Fibroblast of skin of right quadriceps (primary cell): ENCODE results near the gene NABP2.

Experiments used
- DNase-seq: peaks from one replicate; pipeline ENCODE4 v3.0.0-alpha.2; 2013

Gene NABP2

GRCh38 chr12:56216461-56216860 is 7.7 kb upstream of the NABP2 start:
- no peak for DNase-seq

DNA sequence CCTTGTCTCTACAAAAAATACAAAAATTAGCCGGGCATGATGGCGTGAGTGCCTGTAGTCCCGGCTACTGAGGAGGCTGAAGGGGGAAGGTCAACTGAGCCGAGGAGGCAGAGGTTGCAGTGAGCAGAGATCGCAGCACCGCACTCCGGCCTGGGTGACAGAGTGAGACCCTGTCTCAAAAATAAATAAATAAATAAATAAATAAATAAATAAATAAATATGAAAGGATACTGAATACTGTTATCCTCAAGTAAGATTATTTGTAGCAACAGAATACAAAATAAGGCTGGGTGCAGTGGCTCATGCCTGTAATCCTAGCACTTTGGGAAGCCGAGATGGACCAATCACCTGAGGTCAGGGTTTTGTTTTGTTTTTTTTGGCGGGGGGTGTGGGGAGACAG is 4.3 kb upstream of the NABP2 start:
- no peak for DNase-seq

DNA sequence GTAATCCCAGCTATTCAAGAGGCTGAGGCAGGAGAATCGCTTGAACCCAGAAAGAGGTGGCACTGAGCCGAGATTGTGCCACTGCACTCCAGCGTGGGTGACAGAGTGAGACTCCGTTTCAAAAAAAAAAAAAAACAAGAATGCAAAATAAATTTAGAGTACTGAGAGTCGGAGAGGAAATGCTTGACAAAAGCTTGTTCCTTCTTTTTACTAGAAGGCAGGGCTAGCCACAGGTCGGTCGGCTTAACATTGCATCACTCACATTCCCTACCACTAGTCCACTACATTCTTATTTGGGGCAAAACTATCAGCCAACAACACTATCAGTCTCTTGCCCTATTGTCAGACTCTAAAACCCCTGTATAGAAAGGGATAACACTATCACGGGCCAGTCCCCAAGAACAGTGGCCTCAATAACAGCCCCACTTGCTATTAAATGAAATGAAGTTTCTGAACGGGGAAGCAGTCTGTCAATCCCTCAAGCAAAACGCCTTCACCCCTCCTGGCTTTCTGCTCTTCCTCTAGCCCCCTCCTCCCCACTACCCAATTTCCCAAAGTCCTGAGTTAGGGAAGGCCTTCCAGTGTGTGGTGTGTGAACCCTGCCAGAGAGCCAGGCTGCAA is 3.4 kb upstream of the NABP2 start:
- peak; percentile 54 for DNase-seq

GRCh38 chr12:56221232-56221756 is 2.8 kb upstream of the NABP2 start:
- DNase-seq = peak; percentile 84

DNA sequence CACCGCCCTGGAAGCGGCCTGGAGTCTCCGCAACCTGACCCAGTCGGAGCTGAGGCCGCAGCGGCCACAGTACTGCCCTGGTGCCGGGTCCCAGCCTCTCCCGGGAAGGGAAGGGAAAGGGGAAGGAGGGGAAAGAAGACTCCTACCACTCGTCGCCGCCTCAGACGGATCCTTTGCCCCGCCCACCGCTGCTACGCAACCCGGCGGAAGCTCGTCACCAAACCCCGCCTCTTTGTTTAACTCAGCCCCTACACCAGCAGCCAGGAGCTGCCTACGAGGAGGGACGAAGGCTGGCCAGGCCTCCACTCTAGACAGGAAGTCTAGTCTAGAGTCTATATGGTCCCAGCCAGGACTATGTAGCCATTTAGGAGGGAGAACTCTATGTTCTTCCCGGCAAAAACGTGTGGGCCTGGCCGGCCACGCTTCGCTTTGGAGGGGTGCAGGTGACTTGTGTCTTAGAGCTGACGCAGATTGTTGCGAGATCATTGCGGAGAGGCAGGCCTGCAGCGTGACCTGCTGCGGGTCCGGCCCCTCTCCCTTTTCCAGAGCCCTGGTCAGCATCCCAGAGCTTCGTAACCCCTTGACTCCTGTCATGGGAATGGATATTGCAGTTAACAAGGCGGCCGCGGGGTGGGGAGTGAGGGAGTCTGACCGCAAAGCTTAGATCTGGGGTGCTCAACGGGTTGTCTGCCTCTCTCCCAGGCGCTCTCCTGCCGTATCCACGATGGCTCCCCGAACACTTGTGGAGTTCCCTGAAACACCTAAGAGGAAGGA is 2.2 kb upstream of the NABP2 start, which contains the start of gene RNF41:
Gene RNF41 (minus strand): TSS at position 166 of the 774 bp plus-strand sequence. CDS start 7,875 bp downstream, outside the sequence.
- peak; percentile 97 for DNase-seq

DNA sequence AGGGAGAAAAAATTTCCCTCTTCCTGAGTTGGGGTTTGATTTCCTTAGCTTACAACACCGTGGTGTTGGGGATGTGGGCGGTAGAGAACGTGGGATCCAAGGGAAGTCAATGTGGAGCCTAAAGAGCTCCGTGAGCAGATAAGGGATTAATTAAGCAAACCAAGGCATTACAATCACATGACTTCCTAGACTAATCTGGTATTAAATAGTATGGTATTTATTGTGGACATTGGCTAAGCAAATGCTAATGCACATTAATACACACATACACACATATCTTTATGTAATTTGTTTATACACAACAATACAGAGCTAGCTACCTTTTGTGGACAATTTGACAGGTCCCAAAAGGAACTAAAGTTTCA is 1.6 kb upstream of the NABP2 start:
- no peak for DNase-seq

DNA sequence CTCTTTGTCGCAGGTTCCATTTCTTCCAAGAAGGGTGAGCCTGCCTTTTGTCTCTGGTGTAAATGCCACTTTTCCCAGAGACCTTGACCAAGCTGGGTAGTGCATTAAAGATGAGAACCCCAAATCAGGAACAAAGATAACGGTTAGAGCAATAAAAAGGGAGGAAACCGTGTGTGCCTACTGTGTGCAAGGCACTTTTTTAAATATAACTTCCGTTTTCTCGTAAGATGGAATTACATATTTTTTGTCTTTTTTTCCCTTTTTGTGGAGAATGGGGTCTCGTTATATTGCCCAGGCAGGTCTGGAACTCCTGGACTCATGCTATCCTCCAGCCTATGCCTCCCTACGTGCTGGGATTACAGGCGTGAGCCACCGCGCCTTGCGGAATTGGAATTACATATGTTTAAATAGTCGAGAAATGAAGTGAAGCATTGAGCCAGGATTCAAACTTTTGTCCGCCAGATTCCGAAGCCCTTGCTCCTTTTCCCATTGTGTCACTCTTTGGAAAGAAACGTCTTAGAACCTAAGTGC is 506 bp upstream of the NABP2 start:
- DNase-seq = no peak

DNA sequence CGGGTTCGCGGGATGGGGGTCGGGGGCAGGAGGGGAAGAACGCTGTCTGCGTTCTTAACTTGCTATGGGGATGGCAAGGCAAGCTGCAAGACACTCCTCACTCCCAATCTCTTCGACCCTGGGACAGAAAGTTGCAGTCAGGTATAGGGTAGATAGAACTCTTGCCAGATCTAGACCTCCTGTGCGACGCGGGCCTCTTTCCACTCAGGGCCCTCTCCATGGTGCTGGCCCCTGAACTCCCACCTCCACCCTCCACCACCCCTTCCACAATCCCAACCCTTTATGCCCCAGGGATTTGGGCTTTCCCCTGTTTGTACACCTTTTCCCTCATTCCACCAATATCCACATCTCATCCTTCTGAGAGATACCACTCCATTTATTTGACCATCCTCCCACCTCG is 812 bp downstream of the NABP2 start:
- DNase-seq = no peak

DNA sequence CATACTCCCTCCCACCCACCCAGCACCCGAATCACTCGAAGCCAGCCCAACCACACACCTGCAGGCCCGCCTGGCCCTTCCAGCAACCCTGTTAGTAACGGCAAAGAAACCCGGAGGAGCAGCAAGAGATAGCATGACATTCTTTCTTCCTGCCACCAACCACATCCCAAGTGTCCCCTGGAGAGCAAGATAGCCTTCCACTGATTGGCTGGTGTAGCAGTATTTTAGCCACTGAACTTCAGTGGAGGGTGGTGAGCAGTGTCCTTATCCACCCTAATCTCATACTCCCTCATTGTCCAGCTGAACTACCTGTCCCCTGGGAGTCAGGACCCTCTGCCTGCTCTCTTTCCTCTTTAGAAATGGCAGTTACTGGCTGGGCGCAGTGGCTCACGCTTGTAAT is 4.9 kb downstream of the NABP2 start:
- DNase-seq = no peak

DNA sequence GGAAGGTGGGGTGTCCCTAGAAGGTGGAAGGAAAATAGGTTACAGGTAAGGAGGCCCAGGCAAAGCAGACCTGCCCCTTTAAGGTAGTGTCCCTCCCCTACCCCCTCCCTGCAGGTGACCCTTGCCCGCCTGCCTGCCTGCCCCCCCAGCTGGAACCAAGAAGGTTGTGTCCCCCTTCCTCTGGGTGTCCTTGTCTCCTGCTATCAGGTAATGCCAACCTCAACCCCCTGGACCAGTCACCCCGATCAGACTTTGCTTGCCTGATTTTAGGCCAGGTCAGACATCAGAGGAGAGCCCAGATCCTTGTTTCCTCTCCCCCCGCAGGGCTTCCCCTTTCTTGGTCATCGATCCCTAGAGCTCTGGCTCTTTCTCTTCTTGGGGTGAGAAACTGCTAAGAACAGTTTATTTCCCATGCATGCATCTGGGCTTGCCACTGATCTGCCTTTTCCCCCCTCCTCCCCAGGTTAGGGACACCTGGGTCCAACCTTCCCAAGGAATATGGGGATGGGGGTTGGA is 5.8 kb downstream of the NABP2 start, which contains the start of gene SLC39A5:
Gene SLC39A5 (plus strand): TSS at position 136 of the 516 bp plus-strand sequence. CDS start 1,224 bp downstream, outside the sequence.
- no peak for DNase-seq

GRCh38 chr12:56230432-56231183 is 6.5 kb downstream of the NABP2 start:
- no peak for DNase-seq

DNA sequence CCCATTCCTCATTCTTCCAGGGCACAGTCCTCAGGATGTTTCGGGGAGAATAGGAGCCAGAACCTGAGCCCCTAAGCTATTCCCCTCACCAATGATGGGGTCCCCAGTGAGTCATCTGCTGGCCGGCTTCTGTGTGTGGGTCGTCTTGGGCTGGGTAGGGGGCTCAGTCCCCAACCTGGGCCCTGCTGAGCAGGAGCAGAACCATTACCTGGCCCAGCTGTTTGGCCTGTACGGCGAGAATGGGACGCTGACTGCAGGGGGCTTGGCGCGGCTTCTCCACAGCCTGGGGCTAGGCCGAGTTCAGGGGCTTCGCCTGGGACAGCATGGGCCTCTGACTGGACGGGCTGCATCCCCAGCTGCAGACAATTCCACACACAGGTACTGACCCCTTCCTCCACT is 7.0 kb downstream of the NABP2 start:
- DNase-seq = no peak

- DNase-seq = no peak
Measured at GRCh38 chr12:56234746-56235436, 10.7 kb downstream of the NABP2 start.

- DNase-seq = no peak
Measured at GRCh38 chr12:56236091-56236490, 11.9 kb downstream of the NABP2 start.

DNA sequence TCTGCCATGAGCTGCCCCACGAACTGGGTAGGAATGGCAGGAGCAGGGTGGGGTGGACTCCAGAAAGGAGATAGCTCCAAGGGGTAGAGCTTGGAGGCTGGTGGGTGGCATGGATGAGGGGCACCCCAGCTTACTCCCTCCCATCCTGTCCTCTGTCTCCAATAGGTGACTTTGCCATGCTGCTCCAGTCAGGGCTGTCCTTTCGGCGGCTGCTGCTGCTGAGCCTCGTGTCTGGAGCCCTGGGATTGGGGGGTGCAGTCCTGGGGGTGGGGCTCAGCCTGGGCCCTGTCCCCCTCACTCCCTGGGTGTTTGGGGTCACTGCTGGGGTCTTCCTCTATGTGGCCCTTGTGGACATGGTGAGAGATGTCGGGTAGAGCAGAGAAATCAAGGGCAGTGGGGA is 12.8 kb downstream of the NABP2 start:
- DNase-seq = no peak

- DNase-seq = no peak
Measured at GRCh38 chr12:56237552-56237951, 13.4 kb downstream of the NABP2 start.

- no peak for DNase-seq
Measured at GRCh38 chr12:56241424-56242303, 17.5 kb downstream of the NABP2 start.

DNA sequence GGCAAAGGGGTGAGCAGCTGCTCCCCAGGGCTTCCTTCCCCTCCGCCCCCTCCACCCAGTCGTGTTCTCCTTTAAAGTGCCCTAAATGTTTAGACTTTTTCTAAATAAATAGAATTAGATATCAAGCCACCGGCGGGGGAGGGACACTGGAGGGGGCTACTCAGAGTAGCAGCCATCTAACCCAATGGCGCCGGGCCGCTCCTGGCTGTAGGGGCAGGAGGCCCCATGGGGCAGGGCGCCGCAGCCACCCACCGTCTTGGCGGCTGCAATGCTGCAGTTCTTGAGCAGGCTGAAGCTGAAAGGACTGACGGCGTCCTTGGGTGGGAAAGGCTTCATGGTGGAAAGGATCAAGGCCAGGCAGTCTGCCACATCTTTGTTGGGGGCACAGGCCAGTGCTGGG is 18.8 kb downstream of the NABP2 start:
- no peak for DNase-seq

GRCh38 chr12:56243731-56244181 is 19.6 kb downstream of the NABP2 start:
- no peak for DNase-seq

- DNase-seq = no peak
Measured at GRCh38 chr12:56244494-56244893, 20.4 kb downstream of the NABP2 start.

- no peak for DNase-seq
Measured at GRCh38 chr12:56247923-56248322, 23.8 kb downstream of the NABP2 start.
